GM19240 (cell line): ENCODE measurements around the gene NUDT3.
"Not testable (repeated sequence)": the region's sequence is repeated elsewhere in the genome, so short reads cannot be mapped to it uniquely, and the experiment has no call there.

Source experiments
- DNase-seq: peaks from one replicate; pipeline ENCODE4 v3.0.0; 2011; ENCODE audit warnings: low spot score; ENCODE audit not compliant: insufficient read length

The NUDT3 gene

GRCh38 chr6:34393191-34393965 lies 909 bp upstream of the NUDT3 start:
- DNase-seq: no peak

DNA sequence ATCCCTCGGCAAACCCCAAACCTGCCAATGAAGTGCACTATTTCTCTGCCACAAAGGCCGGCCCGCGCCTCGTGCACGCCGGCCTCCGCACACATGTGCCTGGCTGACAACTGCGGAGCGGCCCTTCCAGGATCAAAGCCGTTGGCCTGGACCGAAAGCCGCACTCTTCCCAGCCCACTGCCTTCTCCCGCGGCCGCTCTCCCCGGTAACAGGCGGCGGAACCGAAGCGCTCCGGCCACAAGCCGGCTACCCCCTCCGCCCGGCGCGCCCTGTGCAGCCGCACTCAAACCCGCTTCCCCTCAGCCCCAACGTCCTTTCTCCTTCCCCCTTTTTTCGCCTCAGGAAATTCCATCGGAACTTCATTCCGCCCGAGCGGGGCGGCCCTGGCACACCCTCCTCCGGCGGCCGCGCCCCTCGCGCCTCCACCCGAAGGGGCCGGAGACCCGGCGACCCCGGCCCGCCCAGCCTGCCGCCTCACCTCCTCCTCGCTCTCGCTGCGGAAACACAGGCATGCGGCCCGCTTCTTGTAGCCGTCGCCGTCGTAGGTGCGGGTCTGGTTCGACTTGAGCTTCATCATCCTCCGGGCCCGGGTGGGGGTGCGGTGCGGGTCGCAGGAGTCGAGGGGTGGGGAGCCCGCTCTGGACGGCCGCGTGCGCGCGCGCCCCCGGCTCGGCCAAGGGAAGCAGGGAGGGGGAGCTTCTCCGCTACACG lies 528 bp downstream of the NUDT3 start:
- peak; percentile 14 for DNase-seq

GRCh38 chr6:34391473-34391785 lies 1.0 kb downstream of the NUDT3 start:
- DNase-seq: no peak

DNA sequence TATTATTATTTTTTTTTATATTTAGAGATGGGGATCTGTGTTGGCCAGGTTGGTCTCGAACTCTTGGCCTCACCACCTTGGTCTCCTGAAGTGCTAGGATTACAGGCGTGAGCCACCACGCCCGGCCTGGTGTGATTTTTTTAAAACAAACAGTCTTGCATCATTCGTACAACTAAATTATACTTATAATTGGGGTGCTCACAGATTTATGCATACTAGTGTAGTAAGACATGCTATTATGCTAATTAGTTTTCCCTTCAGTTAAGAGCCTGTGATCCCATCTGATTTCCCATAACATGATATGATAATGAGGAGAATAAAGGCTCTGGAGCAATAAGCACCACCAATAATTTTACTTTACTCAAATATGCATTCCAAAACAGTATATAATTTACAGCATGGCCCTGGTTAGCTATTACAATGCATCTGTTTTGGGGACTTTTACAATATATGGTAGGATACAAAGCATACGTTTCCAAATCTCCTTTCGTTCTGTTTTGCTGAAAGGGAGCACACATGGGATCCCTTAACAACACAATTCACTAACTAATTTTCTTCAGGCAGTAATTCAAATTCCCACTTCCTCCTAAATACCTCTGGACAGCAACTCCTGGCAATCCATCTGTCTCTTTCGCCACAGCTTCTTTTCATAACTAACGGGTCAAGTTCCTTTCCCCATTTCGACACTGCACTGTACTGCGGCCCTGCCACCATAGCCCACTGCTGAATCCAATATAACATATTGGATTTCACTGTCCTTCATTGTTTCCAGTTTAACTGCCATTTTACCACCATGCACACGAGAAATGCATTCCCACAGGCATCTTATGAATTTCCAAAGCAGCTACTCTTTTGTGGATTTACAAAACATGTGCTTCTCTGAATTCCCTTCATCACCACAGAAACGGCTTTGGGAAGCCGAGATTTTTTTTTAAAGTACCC lies 1.7 kb downstream of the NUDT3 start:
- DNase-seq: no peak

GRCh38 chr6:34389034-34389433 lies 3.4 kb downstream of the NUDT3 start:
- no peak for DNase-seq

- DNase-seq: no peak
These were observed 4.0 kb downstream of the NUDT3 start for GRCh38 chr6:34388421-34388820.

- DNase-seq: no peak
These were observed 5.9 kb downstream of the NUDT3 start for GRCh38 chr6:34386316-34387137.

GRCh38 chr6:34385793-34386195 lies 6.7 kb downstream of the NUDT3 start:
- no peak for DNase-seq

DNA sequence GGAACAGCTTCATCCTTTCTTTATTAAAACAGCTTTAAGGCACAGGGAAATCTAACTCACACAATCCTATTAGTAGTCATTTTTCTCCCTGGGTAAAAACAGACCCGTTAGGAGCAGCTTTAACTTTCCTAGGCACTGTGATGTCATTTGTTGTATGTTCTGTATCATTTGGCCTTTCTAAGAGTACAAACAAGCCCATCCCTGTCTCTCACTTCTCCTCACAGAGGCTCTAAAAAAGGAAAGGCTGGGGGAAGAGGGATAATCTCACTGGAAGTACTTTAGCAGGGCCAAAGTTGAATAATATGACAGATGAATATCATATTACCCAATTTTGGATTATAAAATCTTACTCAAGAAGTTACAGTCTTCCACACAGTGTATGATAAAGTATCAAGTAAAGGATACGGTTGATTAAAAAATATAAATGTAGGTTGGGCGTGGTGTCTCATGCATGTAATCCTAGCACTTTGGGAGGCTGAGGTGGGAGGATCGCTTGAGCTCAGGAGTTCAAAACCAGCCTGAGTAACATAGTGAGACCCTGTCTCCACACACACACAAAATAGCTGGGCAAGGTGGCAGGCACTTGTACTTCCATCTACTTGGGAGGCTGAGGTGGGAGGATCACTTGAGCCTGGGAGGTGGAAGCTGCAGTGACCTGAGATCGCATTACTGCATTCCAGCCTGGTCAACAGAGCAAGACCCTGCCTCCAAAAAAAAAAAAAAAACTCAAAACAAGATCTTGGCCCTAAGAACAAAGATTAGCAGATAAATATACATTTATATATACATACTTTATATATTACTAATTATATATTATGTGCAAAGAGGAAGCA lies 7.9 kb downstream of the NUDT3 start:
- DNase-seq: no peak

- no peak for DNase-seq
These were observed 8.7 kb downstream of the NUDT3 start for GRCh38 chr6:34383656-34384320.

GRCh38 chr6:34383161-34383631 lies 9.3 kb downstream of the NUDT3 start:
- no peak for DNase-seq

DNA sequence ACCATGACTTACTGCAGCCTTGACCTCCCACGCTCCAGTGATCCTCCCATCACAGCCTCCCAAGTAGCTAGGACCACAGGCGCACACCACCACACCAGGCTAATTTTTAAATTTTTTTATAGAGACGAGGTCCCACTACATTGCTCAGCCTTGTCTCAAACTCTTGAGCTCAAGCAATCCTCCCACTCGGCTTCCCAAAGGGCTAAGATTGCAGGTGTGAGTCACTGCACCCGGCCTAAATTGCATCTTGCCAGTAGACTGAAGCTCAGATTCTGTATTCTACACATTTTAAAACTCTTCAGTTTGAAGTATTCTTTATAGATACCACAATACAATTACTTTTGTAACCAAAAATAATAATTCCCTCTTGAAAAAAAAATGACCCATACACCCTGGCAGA lies 11.4 kb downstream of the NUDT3 start:
- DNase-seq: no peak

GRCh38 chr6:34378470-34378869 lies 14.0 kb downstream of the NUDT3 start:
- no peak for DNase-seq

DNA sequence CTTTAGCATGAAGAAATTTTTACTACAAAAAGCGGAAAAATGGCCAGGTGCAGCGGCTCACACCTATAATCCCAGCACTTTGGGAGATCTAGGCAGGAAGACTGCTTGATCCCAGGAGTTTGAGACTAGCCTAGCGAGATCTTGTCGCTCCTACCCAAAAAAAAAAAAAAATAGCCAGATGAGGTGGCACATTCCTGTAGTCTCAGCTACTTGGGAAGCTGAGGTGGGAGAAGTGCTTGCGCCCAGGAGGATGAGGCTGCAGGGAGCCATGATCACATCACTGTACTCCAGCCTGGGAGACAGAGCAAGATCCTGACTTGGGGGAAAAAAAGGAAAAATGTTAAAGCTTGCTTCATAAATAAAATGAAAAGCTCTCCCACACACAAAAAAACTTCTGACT lies 14.5 kb downstream of the NUDT3 start:
- DNase-seq: no peak

DNA sequence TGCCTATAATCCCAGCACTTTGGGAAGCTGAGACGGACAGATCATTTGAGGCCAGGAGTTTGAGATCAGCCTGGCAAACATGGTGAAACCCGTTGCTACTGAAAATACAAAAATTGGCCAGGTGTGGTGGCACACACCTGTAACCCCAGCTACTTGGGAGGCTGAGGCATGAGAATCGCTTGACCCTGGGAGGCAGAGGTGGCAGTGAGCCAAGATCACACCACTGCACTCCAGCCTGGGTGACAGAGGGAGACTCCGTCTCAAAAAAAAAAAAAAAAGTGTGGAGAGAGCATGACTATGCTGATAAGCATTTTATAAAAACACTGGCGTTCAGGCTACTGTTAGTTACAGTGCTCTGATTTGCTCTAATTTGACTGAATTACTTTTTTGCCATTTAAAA lies 14.9 kb downstream of the NUDT3 start:
- DNase-seq: not testable (repeated sequence)

GRCh38 chr6:34375833-34376232 lies 16.6 kb downstream of the NUDT3 start:
- no peak for DNase-seq

DNA sequence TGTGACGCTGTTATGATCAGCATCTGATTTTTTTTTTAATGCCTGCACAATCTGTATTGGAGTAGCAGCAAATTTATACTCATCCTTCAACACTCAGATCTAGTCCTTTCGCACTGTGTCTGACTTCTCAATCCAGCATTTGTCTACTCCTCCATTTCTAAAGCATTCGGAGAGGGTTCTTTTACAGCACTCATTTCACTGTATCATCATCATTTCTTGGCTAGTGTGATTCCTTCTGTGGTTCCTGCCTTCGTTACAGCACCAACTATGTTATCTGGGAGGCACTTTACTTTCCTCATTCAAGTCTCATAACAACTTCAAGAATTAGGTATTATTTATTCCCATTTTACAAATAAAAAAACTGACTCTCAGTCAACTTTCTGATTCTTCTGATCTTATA lies 18.0 kb downstream of the NUDT3 start:
- DNase-seq: no peak

DNA sequence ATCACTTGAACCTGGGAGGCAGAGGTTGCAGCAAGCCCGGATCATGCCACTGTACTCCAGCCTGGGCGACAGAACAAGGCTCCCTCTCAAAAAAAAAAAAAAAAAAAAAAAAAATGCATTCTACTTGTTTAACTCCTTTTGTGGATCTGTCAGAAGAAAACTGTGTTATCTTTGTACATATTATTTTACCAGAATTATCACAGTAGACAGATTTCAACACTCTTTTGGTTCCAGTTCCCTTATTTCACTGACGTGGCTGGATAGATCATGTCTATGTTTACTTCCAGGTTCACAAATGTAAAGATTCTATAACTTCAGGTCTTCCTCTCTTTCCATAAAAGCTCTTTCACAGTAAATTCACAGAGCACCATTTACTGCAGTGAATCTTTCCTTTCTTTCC lies 18.4 kb downstream of the NUDT3 start:
- DNase-seq: no peak

DNA sequence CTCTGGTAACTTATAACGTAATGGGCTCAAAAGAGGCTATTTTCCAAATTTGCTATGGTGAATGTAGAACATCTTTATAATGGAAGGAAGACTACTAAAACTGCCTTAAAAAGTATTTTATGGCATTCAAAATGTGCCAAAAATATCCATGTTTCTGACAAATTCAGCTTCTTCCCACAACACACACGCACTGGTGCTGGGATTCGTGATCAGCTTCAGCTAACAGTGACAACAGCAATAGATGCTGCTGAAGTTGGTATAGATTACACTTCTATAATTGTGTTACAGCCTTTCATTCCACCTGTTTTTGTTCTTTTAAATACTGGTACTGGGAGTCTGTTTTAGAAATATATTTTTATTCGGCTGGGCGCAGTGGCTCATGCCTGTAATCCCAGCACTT lies 19.0 kb downstream of the NUDT3 start:
- no peak for DNase-seq

GRCh38 chr6:34371865-34372264 lies 20.6 kb downstream of the NUDT3 start:
- DNase-seq: not testable (repeated sequence)
